GM21423 (cell line): Measurements from ENCODE around the gene PDIA2.
A peak's percentile ranks its signal among the peaks of the same experiment; 100 is the strongest.
"Not testable (repeated sequence)": the region's sequence is repeated elsewhere in the genome, so short reads cannot be mapped to it uniquely, and the experiment has no call there.

ENCODE experiments used
- ATAC-seq: cut with Tn5 transposase; IDR thresholded peaks from one replicate; pipeline ENCODE4 v1.9.1; 2021; ENCODE audit warnings: mild to moderate bottlenecking, moderate library complexity; ENCODE audit not compliant: unreplicated experiment

The PDIA2 gene

GRCh38 chr16:324451-325334 is 41.7 kb downstream of the PDIA2 start:
- ATAC-seq = peak; percentile 57

- ATAC-seq = no peak
These were observed 42.6 kb downstream of the PDIA2 start for GRCh38 chr16:325375-326145.

- no peak for ATAC-seq
These were observed 47.8 kb downstream of the PDIA2 start for GRCh38 chr16:330741-331140.

GRCh38 chr16:331181-331814 is 48.3 kb downstream of the PDIA2 start:
- not testable (repeated sequence) for ATAC-seq

GRCh38 chr16:333406-334094 is 50.6 kb downstream of the PDIA2 start:
- no peak for ATAC-seq

- not testable (repeated sequence) for ATAC-seq
These were observed 51.3 kb downstream of the PDIA2 start for GRCh38 chr16:334164-334832.

- not testable (repeated sequence) for ATAC-seq
These were observed 52.1 kb downstream of the PDIA2 start for GRCh38 chr16:334861-335632.

GRCh38 chr16:336269-336668 is 53.3 kb downstream of the PDIA2 start:
- ATAC-seq = no peak
